Activated T-cell treated with anti-CD3 and anti-CD28 coated beads, Interleukin-2, amount 50 U/mL, for 72 hours (primary cell): ENCODE data around the gene IFNAR1. TPM values are rescaled to one million over a fixed set of nuclear protein-coding genes. Genes with fewer than 3 reads are reported as not detected.

Experiments
- ATAC-seq, 2 donors: fragments of 150-1000 bp; cut with Tn5 transposase; replicated peaks in 1 of 2; 2 replicates each; pipeline ENCODE4 v1.10.0; 2021; ENCODE audit warnings: moderate library complexity in 2 of 2, mild to moderate bottlenecking in 1 of 2
- DNase-seq, 2 donors: peaks; one replicate each; pipeline ENCODE4 v3.0.0; 2021 to 2022; ENCODE audit warnings: mixed read lengths in 1 of 2
- H3K27ac Mint-ChIP-seq: one replicate; pipeline ENCODE4 v1.8.0; 2022; ENCODE audit warnings: mild to moderate bottlenecking, moderate library complexity, mixed read lengths
- H3K27me3 Mint-ChIP-seq: one replicate; pipeline ENCODE4 v1.8.0; 2022; ENCODE audit warnings: low read depth, mixed read lengths
- H3K36me3 Mint-ChIP-seq, 2 donors: one replicate each; pipeline ENCODE4 v1.8.0; 2022; ENCODE audit warnings: mixed read lengths in 2 of 2, mild to moderate bottlenecking in 1 of 2; ENCODE audit not compliant: insufficient read depth in 2 of 2
- H3K4me1 Mint-ChIP-seq: one replicate; pipeline ENCODE4 v1.8.0; 2022; ENCODE audit warnings: low read depth, mixed read lengths
- H3K4me3 Mint-ChIP-seq, 2 donors: one replicate each; pipeline ENCODE4 v1.8.0; 2022; ENCODE audit warnings: mild to moderate bottlenecking in 2 of 2, mixed read lengths in 2 of 2, moderate library complexity in 2 of 2
- H3K9me3 Mint-ChIP-seq, 2 donors: one replicate each; pipeline ENCODE4 v1.8.0; 2022; ENCODE audit warnings: mixed read lengths in 2 of 2
- total RNA-seq, 2 donors: library from RNA; stranded (reverse); gene quantifications; one replicate each; pipeline ENCODE4 v1.2.3, GENCODE V29; 2022

Gene IFNAR1
- total RNA-seq, 2 donors from 2014 or later = 28.2 to 29.1 TPM

- Mint-ChIP-seq H3K27me3 (no peaks in the 10 kb centered on the region), H3K9me3 (peaks cover 6 to 8% of the 10 kb centered on the region in 2 donors), H3K4me1 (peaks cover 41% of the 10 kb centered on the region), H3K4me3 (no peak overlapping the region), H3K27ac (no peak overlapping the region), H3K36me3 (peaks cover 12 to 18% of the 10 kb centered on the region in 2 donors)
- no peak for DNase-seq
- no peak for ATAC-seq
Observed at GRCh38 chr21:33334191-33334590, 9.4 kb downstream of the IFNAR1 start.

GRCh38 chr21:33334824-33335223, 10.1 kb downstream of the IFNAR1 start:
- Mint-ChIP-seq H3K4me3 (no peak overlapping the region), H3K36me3 (peaks cover 12 to 18% of the 10 kb centered on the region in 2 donors), H3K9me3 (peaks cover 6 to 8% of the 10 kb centered on the region in 2 donors), H3K27ac (no peak overlapping the region), H3K27me3 (no peaks in the 10 kb centered on the region), H3K4me1 (peaks cover 41% of the 10 kb centered on the region)
- no peak for ATAC-seq
- DNase-seq = no peak

- no peaks in the 10 kb centered on the region for H3K9me3 Mint-ChIP-seq
- ATAC-seq (no peak), DNase-seq (no peak)
- H3K4me1 Mint-ChIP-seq = peaks cover 11% of the 10 kb centered on the region
- peaks cover 4 to 10% of the 10 kb centered on the region in 2 donors for H3K36me3 Mint-ChIP-seq
- H3K27me3 Mint-ChIP-seq = no peaks in the 10 kb centered on the region
- H3K4me3 Mint-ChIP-seq = no peak overlapping the region
- no peak overlapping the region for H3K27ac Mint-ChIP-seq
Observed at GRCh38 chr21:33339135-33339534, 14.4 kb downstream of the IFNAR1 start.

- H3K4me3 Mint-ChIP-seq = no peak overlapping the region
- peaks cover 4 to 10% of the 10 kb centered on the region in 2 donors for H3K36me3 Mint-ChIP-seq
- H3K4me1 Mint-ChIP-seq = peaks cover 7% of the 10 kb centered on the region
- ATAC-seq = no peak
- H3K27ac Mint-ChIP-seq = no peak overlapping the region
- no peak for DNase-seq
- H3K9me3 Mint-ChIP-seq = no peaks in the 10 kb centered on the region
- H3K27me3 Mint-ChIP-seq = no peaks in the 10 kb centered on the region
Observed at GRCh38 chr21:33339918-33340317, 15.1 kb downstream of the IFNAR1 start.

GRCh38 chr21:33345751-33346238, 21.0 kb downstream of the IFNAR1 start:
- DNase-seq = no peak
- Mint-ChIP-seq H3K4me1 (peaks cover 5% of the 10 kb centered on the region), H3K36me3 (peaks cover 4 to 16% of the 10 kb centered on the region in 2 donors), H3K27me3 (no peaks in the 10 kb centered on the region), H3K4me3 (no peak overlapping the region), H3K9me3 (no peaks in the 10 kb centered on the region), H3K27ac (peak overlapping the region; percentile 21)
- ATAC-seq = no peak

- Mint-ChIP-seq H3K36me3 (peaks cover 3 to 13% of the 10 kb centered on the region in 2 donors), H3K4me3 (no peak overlapping the region), H3K9me3 (no peaks in the 10 kb centered on the region), H3K4me1 (peaks cover 5% of the 10 kb centered on the region), H3K27me3 (no peaks in the 10 kb centered on the region), H3K27ac (no peak overlapping the region)
- DNase-seq (no peak), ATAC-seq (no peak)
Observed at GRCh38 chr21:33348706-33349105, 23.9 kb downstream of the IFNAR1 start.

- Mint-ChIP-seq H3K27ac (peak overlapping the region; percentile 40), H3K27me3 (no peaks in the 10 kb centered on the region), H3K4me1 (peaks cover 10% of the 10 kb centered on the region), H3K36me3 (peaks cover 3 to 13% of the 10 kb centered on the region in 2 donors), H3K9me3 (no peaks in the 10 kb centered on the region), H3K4me3 (no peak overlapping the region)
- no peak for ATAC-seq
- DNase-seq = no peak
Observed at GRCh38 chr21:33350676-33351075, 25.9 kb downstream of the IFNAR1 start.

- Mint-ChIP-seq H3K27ac (peak overlapping the region; percentile 79), H3K36me3 (peaks cover 1 to 6% of the 10 kb centered on the region in 2 donors), H3K4me1 (peaks cover 5% of the 10 kb centered on the region), H3K9me3 (no peaks in the 10 kb centered on the region), H3K27me3 (no peaks in the 10 kb centered on the region), H3K4me3 (no peak overlapping the region)
- DNase-seq = no peak
- ATAC-seq = no peak
Observed at GRCh38 chr21:33355355-33355754, 30.6 kb downstream of the IFNAR1 start.

GRCh38 chr21:33355996-33356395, 31.2 kb downstream of the IFNAR1 start:
- DNase-seq = no peak
- no peak overlapping the region for H3K4me3 Mint-ChIP-seq
- H3K27me3 Mint-ChIP-seq = no peaks in the 10 kb centered on the region
- peak overlapping the region; percentile 79 for H3K27ac Mint-ChIP-seq
- H3K9me3 Mint-ChIP-seq = no peaks in the 10 kb centered on the region
- H3K36me3 Mint-ChIP-seq = peaks cover 1 to 6% of the 10 kb centered on the region in 2 donors
- H3K4me1 Mint-ChIP-seq = peaks cover 11% of the 10 kb centered on the region
- no peak for ATAC-seq

- H3K4me3 Mint-ChIP-seq = no peak overlapping the region
- no peak for DNase-seq
- peaks cover 1 to 6% of the 10 kb centered on the region in 2 donors for H3K36me3 Mint-ChIP-seq
- ATAC-seq = no peak
- no peak overlapping the region for H3K27ac Mint-ChIP-seq
- no peaks in the 10 kb centered on the region for H3K27me3 Mint-ChIP-seq
- no peaks in the 10 kb centered on the region for H3K9me3 Mint-ChIP-seq
- H3K4me1 Mint-ChIP-seq = peaks cover 23% of the 10 kb centered on the region
Observed at GRCh38 chr21:33357177-33357576, 32.4 kb downstream of the IFNAR1 start.

- no peak for DNase-seq
- Mint-ChIP-seq H3K4me1 (peaks cover 28% of the 10 kb centered on the region), H3K27me3 (no peaks in the 10 kb centered on the region), H3K9me3 (no peaks in the 10 kb centered on the region), H3K4me3 (no peak overlapping the region), H3K27ac (no peak overlapping the region), H3K36me3 (peaks cover 0 to 4% of the 10 kb centered on the region in 2 donors)
- no peak for ATAC-seq
Observed at GRCh38 chr21:33359446-33359845, 34.7 kb downstream of the IFNAR1 start.

- ATAC-seq (no peak), DNase-seq (no peak)
- H3K4me1 Mint-ChIP-seq = peaks cover 25% of the 10 kb centered on the region
- H3K27me3 Mint-ChIP-seq = no peaks in the 10 kb centered on the region
- no peak overlapping the region for H3K4me3 Mint-ChIP-seq
- peaks cover 0 to 4% of the 10 kb centered on the region in 2 donors for H3K36me3 Mint-ChIP-seq
- H3K9me3 Mint-ChIP-seq = no peaks in the 10 kb centered on the region
- no peak overlapping the region for H3K27ac Mint-ChIP-seq
Observed at GRCh38 chr21:33360281-33360680, 35.5 kb downstream of the IFNAR1 start.

GRCh38 chr21:33360881-33361602, 36.3 kb downstream of the IFNAR1 start:
- Mint-ChIP-seq H3K9me3 (peaks cover 0 to 1% of the 10 kb centered on the region in 2 donors), H3K27me3 (no peaks in the 10 kb centered on the region), H3K27ac (peak overlapping the region; percentile 38), H3K36me3 (peaks cover 0 to 5% of the 10 kb centered on the region in 2 donors), H3K4me3 (peak overlapping the region; percentile 79 to 82), H3K4me1 (peaks cover 23% of the 10 kb centered on the region)
- peak; percentile 81 to 82 for ATAC-seq
- DNase-seq = peak; percentile 80 to 90
